GM12875 (cell line): ENCODE measurements around the gene SCAMP4.
A peak's percentile ranks its signal among the peaks of the same experiment; 100 is the strongest.
"Not testable (repeated sequence)": the region's sequence is repeated elsewhere in the genome, so short reads cannot be mapped to it uniquely, and the experiment has no call there.

Experiments
- H3K4me3 ChIP-seq: one replicate; pipeline ENCODE4 v1.5.1; 2011; ENCODE audit warnings: low read depth, low read length, control low read depth
- CTCF ChIP-seq: IDR thresholded peaks from 2 replicates; pipeline ENCODE4 v1.5.1; 2011; ENCODE audit warnings: low read depth, mild to moderate bottlenecking, control low read depth, inconsistent platforms, low read length, moderate library complexity, borderline replicate concordance; ENCODE audit not compliant: insufficient read depth

SCAMP4 gene

GRCh38 chr19:1874554-1875185 is 30.5 kb upstream of the SCAMP4 start:
- H3K4me3 ChIP-seq = peak overlapping the region; percentile 100
- TF ChIP-seq CTCF = no peak

DNA sequence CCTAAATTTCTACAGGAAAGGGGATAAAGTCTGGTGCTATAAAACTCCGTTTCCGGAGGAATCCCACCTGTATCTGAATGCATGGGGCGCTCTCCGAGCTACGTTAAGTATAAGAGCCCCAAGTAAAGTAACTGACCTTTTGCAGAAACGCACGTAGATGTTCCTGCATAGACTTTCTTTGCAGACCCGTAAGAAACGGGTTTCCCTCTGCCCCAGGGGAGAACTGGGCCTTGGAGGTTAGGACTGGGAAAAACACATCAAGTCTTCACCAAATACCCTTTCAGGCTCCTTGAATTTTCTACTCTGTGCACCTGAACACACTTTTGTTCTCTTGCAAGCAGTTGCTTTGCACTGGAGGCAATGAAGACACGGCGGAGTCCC is 29.9 kb upstream of the SCAMP4 start:
- H3K4me3 ChIP-seq = peak overlapping the region; percentile 100

GRCh38 chr19:1875646-1876495 is 29.3 kb upstream of the SCAMP4 start:
- TF ChIP-seq CTCF = no peak
- H3K4me3 ChIP-seq = peak overlapping the region; percentile 100

- H3K4me3 ChIP-seq = peak overlapping the region; percentile 100
These were observed 28.5 kb upstream of the SCAMP4 start for GRCh38 chr19:1876496-1877279.

DNA sequence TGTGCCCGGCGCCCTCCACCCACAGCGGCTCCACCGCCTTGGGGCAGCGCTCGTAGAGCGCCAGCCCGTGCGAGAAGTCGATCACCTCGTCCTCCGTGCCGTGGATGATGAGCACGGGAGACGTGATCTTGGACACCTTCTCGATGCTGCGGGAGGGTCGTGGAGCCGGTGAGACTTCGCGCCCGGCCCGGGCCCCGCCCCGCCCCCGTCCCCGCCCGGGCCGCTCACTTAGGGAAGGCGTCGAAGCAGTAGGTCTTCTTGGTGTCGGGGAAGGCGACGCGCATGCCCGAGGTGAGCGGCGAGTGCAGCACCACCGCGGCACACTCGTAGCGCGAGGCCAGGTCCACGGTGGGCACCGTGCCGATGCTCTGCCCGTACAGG is 27.9 kb upstream of the SCAMP4 start:
- H3K4me3 ChIP-seq = not testable (repeated sequence)

- H3K4me3 ChIP-seq = not testable (repeated sequence)
These were observed 26.6 kb upstream of the SCAMP4 start for GRCh38 chr19:1878583-1878982.

GRCh38 chr19:1879982-1880381 is 25.2 kb upstream of the SCAMP4 start:
- H3K4me3 ChIP-seq = not testable (repeated sequence)

DNA sequence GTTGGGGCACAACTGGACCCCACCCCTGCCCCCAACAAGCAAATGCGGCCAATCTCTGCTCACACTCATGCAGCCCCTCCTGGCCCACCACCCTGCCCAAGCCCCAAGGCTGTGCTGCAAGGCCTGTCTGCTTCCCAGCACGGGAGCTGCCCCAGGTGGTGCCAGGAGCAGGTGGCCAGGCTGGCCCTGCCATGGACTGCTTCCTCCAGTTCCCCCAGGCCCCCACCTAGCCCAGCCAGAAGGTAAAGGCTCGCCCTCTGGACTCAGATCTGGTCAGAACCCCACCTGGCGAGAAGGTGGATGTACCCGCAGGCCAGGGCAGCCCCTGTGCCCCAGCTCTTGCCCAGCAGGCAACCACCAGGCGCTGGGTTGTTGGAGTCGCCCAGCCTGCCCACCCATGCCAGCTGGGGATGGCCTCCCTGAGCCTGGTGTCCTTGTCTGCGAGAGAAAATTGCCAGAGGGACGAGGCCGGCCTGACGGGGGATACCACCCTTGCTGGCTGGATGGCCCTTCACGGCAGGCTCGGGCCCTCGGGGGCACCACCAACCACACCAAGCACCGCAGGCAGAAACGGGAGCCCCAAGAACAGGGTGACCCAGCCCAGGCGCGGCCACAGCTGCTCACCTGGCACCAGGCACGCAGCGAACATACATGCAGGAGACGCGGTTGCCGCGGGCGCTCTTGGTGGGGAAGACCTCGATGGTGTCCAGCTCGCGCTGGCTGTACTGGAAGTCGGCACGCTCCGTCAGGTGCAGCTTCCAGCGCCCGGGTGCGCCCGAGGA is 24.4 kb upstream of the SCAMP4 start:
- no peak for TF ChIP-seq CTCF
- H3K4me3 ChIP-seq = no peak overlapping the region

GRCh38 chr19:1881393-1882088 is 23.7 kb upstream of the SCAMP4 start:
- H3K4me3 ChIP-seq = not testable (repeated sequence)
